Gastrocnemius medialis (tissue), 4 donors: ENCODE results near the gene CEP350.

Experiments used
- CTCF ChIP-seq, 5 experiments: fragments of 450-650 bp in 3 of 5; fragments of 200-600 bp in 2 of 5; sonication (generic) in 2 of 5; IDR thresholded peaks in 4 of 5; conservative IDR thresholded peaks in 1 of 5; 1 replicate in 4 of 5; 2 replicates in 1 of 5; pipeline ENCODE4 v1.5.1; 2016 to 2019; ENCODE audit warnings: antibody characterized with exemption in 5 of 5, mild to moderate bottlenecking in 3 of 5, moderate library complexity in 3 of 5
- POLR2A ChIP-seq, 2 donors: fragments of 450-650 bp; IDR thresholded peaks; one replicate each; pipeline ENCODE4 v1.6.1; 2017; ENCODE audit warnings: antibody characterized with exemption in 2 of 2, mild to moderate bottlenecking in 2 of 2, moderate library complexity in 2 of 2

DNA sequence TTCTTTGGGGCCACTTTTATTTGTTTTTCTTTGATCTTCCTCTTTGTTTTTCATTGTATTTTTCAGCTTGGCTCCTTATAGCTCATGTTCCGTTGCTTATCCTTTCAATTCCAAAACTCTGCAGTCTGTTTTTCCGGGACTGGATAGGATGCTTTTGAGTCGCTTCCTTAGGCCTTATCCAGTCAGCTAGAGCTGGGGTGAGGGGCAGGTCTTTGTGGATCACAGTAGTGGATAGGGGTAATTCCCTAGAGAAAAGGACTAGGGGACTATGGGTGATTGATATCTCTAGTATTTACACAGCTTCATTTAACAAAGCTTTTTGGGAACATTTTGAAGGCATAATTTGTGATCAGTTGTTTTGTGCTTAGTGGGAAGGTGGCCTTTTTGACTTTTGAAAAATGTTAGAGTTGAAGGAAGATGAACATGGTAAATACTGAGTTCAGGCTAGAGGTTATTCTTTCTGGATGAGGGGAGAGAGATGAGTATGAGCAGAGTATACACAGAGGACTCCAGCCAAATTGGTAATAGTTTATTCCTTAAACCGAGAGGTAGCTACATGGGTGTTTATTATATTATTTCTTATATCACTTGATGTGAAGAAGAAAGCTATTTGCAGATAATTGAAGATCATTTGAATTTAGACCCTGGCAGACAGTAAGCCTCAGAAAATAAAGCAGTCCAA is 22.5 kb downstream of the CEP350 start:
- TF ChIP-seq POLR2A (IDR thresholded peaks at IDR 0.05) (no peak), CTCF (IDR thresholded peaks at IDR 0.05 in 4 of 5, conservative IDR thresholded peaks at IDR 0.05 in 1 of 5) (no peak)
